Breast epithelium (tissue), 3 donors: ENCODE data around the gene PPP1R15B.

ENCODE experiments used
- CTCF ChIP-seq, 3 donors: fragments of 450-650 bp; IDR thresholded peaks; one replicate each; pipeline ENCODE4 v1.5.1; 2016 to 2017; ENCODE audit warnings: antibody characterized with exemption in 3 of 3, mild to moderate bottlenecking in 3 of 3, moderate library complexity in 3 of 3
- POLR2A ChIP-seq: fragments of 450-650 bp; IDR thresholded peaks from one replicate; pipeline ENCODE4 v1.6.1; 2016; ENCODE audit warnings: antibody characterized with exemption, mild to moderate bottlenecking, moderate library complexity

- TF ChIP-seq CTCF (IDR thresholded peaks at IDR 0.05) (no peak), POLR2A (no peak)
Measured at GRCh38 chr1:204383163-204383904, 28.3 kb downstream of the PPP1R15B start.
